ENCODE data around the gene MPP3.
A peak's percentile ranks its signal among the peaks of the same experiment; 100 is the strongest.

Gene MPP3

GRCh38 chr17:43782913-43783680 is 49.8 kb downstream of the MPP3 start:
- Histone ChIP-seq H3K36me3 (ENCODE audit: low read length) (no peaks in the 10 kb centered on the region), H3K9ac (ENCODE audit: low read length) (no peak overlapping the region), H3K9me2 (replicated peaks; ENCODE audit: insufficient read depth, low read length) (no peaks in the 10 kb centered on the region), H3K4me2 (ENCODE audit: low read depth, low read length, poor library complexity, severe bottlenecking) (no peak overlapping the region), H3K9me3 (ENCODE audit: insufficient read depth, low read length) (no peaks in the 10 kb centered on the region), H3K79me2 (ENCODE audit: insufficient read depth, low read length) (no peaks in the 10 kb centered on the region), H3K27me3 (ENCODE audit: low read length) (no peaks in the 10 kb centered on the region), H3K4me3 (ENCODE audit: insufficient read depth, low read length, poor library complexity, severe bottlenecking) (no peak overlapping the region), H3K27ac (ENCODE audit: low read depth, low read length) (no peak overlapping the region), H3F3A (ENCODE audit: insufficient read depth) (no peaks in the 10 kb centered on the region), H4K20me1 (ENCODE audit: low read depth, low read length) (no peaks in the 10 kb centered on the region), H2AFZ (ENCODE audit: low read depth, low read length, severe bottlenecking) (no peak overlapping the region)
- TF ChIP-seq EZH2phosphoT487 (conservative IDR thresholded peaks at IDR 0.05; ENCODE audit: low read length) (no peak), CTCF (IDR thresholded peaks at IDR 0.05; ENCODE audit: insufficient read depth, low read length, poor library complexity, severe bottlenecking) (no peak)

- Histone ChIP-seq H4K20me1 (ENCODE audit: low read depth, low read length) (no peaks in the 10 kb centered on the region), H3K27ac (ENCODE audit: low read depth, low read length) (no peak within 1 kb of the TSS), H3K9me3 (ENCODE audit: insufficient read depth, low read length) (no peaks in the 10 kb centered on the region), H2AFZ (ENCODE audit: low read depth, low read length, severe bottlenecking) (no peak within 1 kb of the TSS), H3K4me2 (ENCODE audit: low read depth, low read length, poor library complexity, severe bottlenecking) (peak within 1 kb of the TSS; percentile 62), H3K9me2 (replicated peaks; ENCODE audit: insufficient read depth, low read length) (no peaks in the 10 kb centered on the region), H3K9ac (ENCODE audit: low read length) (peak within 1 kb of the TSS; percentile 30; the same call in 1 of the 2 replicates), H3F3A (ENCODE audit: insufficient read depth) (no peaks in the 10 kb centered on the region), H3K36me3 (ENCODE audit: low read length) (no peaks in the 10 kb centered on the region), H3K4me3 (ENCODE audit: insufficient read depth, low read length, poor library complexity, severe bottlenecking) (peak within 1 kb of the TSS; percentile 48), H3K79me2 (ENCODE audit: insufficient read depth, low read length) (no peaks in the 10 kb centered on the region), H3K27me3 (ENCODE audit: low read length) (no peaks in the 10 kb centered on the region)
- no peak for TF ChIP-seq CTCF (IDR thresholded peaks at IDR 0.05; ENCODE audit: insufficient read depth, low read length, poor library complexity, severe bottlenecking)
- no peak for TF ChIP-seq EZH2phosphoT487 (conservative IDR thresholded peaks at IDR 0.05; ENCODE audit: low read length)
These were observed 52.8 kb downstream of the MPP3 start, which contains the start of gene CFAP97D1 for GRCh38 chr17:43780135-43780534. CFAP97D1 (plus strand) TSS chr17:43780435; CDS start chr17:43780463, 28 bp downstream.

- Histone ChIP-seq H3K36me3 (ENCODE audit: low read length) (no peaks in the 10 kb centered on the region), H3K9me2 (replicated peaks; ENCODE audit: insufficient read depth, low read length) (no peaks in the 10 kb centered on the region), H3K4me2 (ENCODE audit: low read depth, low read length, poor library complexity, severe bottlenecking) (peak overlapping the region; percentile 62), H3K9ac (ENCODE audit: low read length) (peak overlapping the region; percentile 30; the same call in 1 of the 2 replicates), H3F3A (ENCODE audit: insufficient read depth) (no peaks in the 10 kb centered on the region), H3K4me3 (ENCODE audit: insufficient read depth, low read length, poor library complexity, severe bottlenecking) (peak overlapping the region; percentile 48), H4K20me1 (ENCODE audit: low read depth, low read length) (no peaks in the 10 kb centered on the region), H3K27me3 (ENCODE audit: low read length) (no peaks in the 10 kb centered on the region), H2AFZ (ENCODE audit: low read depth, low read length, severe bottlenecking) (no peak overlapping the region), H3K79me2 (ENCODE audit: insufficient read depth, low read length) (no peaks in the 10 kb centered on the region), H3K27ac (ENCODE audit: low read depth, low read length) (no peak overlapping the region), H3K9me3 (ENCODE audit: insufficient read depth, low read length) (no peaks in the 10 kb centered on the region)
- TF ChIP-seq EZH2phosphoT487 (conservative IDR thresholded peaks at IDR 0.05; ENCODE audit: low read length): no peak
- TF ChIP-seq CTCF (IDR thresholded peaks at IDR 0.05; ENCODE audit: insufficient read depth, low read length, poor library complexity, severe bottlenecking): no peak
These were observed 53.5 kb downstream of the MPP3 start for GRCh38 chr17:43779145-43780125.

All from SU-DHL-6 (cell line).